NCI-H748 treated with DMSO at 0.1 percent for 48 hours (cell line): ENCODE data around the gene PAM.

ENCODE experiments used
- DNase-seq: peaks from one replicate; lab custom pipeline; 2025; lab: John Stamatoyannopoulos, UW

Gene PAM

DNA sequence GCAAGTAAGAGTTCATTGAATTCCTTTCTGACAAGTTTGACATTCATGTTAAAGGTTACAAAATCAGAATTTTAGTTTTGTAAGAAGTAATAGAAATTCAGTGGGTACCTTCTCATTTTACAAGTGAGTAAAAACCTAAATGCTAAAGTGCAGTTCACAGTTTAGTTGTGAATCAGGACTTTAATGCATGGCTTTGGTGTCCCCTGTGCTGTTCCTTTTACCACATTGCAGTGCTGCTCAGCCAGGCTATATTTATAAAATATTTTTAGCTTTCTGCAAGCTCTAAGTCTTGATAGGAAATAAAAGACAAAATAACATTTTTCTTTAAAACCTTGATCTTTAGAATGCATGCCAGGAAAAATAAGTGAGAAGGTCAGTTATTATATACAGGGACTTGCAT is 26.3 kb downstream of the PAM start:
- no peak for DNase-seq

DNA sequence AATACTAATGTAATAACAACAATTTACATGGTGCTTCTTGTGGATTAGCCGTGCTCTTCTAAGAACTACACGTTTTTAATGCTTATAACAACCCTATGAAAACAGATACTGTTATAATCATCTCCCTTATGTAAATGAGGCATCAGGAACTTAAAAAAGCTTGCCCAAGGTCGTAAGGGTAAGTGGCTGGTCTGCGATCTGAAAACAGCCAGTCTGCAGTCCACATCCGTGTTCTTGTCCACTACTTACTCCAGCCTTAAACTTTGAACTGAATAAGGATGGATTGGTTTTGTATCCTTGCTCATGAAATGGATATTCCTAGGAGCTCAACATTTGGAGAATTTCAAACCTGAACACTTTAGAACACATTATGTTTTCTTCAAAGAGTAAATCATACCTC is 26.7 kb downstream of the PAM start:
- no peak for DNase-seq

DNA sequence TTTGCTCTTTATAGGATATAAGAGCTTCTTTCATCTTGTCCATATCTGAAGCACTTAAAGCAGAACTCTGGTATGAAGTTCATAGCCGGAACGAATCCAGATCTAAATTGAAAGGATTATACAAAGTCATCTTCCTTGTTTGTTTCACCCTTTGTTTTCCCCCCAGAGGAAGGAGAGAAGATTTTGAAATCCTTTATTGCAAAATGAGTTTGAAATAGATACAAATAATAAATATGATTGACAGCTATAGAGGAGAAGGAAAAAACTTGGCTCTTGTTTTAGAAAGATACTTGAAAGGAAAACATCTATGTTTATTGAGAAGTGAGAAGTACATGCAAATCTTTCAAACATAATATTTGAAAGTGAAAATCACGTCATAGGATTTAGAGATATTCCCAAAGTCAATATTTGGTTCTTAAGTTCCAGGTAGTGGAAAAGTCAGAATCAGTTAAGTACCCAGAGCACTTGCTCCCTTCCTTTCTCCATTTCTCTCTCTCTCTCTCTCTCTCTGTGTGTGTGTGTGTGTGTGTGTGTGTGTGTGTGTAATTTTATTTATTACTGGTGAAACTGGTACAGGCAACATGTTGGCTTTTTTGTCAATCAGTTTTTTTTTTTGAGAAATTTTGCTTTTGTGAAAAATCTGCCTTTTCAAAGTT is 27.2 kb downstream of the PAM start:
- no peak for DNase-seq

DNA sequence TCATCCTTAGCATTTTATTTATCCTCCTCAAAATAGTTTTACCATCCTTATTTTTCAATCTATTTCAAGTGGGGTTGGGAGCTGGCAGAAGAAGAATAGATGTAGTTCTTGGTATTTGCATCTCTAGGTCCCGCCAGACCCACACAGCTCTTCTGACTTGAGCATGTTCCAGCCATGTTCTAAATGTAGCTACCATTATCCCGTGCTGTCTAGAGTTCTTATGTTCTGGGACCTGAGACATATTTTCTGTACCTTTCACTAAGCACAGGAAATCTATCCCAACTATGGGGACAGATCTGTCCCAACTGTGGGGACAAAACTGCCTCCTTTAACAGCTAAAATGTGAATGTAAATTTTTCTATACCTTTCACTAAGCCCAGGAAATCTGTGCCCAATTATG is 32.0 kb downstream of the PAM start:
- no peak for DNase-seq

DNA sequence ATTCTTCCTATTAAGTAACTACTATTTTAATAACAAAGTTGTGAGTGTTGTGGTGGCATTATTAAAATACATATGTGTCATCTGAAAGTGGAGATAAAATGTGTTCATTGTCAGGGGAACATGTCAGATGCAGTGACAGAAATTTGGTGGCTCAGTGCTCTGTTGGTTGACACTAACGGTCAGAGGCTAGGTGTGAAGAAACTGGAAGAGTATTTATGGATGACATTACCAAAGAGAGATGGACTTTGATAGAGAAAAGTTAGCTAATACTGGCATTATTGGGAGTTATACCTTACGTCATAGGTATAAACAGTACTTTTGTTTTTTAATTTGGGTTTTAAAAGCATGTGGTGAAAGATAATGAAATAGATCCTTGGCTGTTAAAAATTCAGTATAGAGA is 33.7 kb downstream of the PAM start:
- no peak for DNase-seq

DNA sequence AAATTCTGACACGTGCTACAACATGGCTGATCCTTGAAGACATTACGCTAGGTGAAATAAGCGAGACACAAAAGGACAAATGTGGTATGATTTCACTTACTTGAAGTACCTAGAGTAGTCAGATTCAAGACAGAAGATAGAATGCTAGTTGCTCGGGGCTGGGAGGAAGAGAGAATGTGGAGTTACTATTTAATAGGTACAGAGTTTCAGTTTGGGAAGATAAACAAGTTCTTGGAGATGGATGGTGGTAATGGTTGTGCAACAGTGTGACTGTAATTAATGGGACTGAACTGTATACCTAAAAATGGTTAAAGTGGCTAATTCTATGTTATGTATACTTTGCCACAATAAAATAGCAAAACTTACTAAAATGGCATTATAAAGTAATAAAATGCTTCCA is 34.4 kb downstream of the PAM start:
- no peak for DNase-seq

DNA sequence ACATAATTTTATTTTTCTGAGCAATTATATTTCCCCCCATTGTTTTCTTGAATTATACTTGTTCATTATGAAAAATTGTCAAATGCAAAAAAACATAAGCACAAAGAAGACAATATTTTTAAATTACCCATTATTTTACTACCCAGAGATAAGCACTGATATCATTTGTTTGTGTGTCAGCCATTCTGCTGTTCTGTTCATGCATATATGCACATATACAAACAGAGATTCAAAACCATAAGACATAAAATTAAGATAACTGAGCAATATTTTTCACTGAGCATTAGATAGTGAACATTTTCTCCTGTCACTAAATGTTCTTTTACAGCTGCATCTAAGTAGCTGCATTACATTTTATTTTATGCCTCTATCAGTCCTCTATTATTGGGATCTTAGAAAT is 35.6 kb downstream of the PAM start:
- peak; percentile 42 for DNase-seq

DNA sequence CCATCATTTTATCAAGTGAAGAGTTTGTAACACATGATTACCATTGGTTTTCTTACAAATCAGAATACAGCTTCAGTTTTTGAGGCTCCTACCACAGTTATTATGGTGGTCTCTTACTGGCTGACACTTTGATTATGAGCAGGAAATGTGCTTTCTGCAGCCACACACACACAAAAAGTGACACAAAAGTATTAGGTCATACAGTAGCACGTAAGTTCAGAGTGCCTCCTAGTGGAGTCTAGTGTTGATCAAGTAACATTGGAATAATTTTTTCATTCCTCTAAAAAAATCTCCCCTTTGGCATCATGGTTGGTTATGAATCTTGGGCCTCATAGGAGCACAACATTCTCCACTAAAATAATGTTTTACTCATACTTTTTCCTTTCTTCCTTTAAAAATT is 37.6 kb downstream of the PAM start:
- peak; percentile 67 for DNase-seq

DNA sequence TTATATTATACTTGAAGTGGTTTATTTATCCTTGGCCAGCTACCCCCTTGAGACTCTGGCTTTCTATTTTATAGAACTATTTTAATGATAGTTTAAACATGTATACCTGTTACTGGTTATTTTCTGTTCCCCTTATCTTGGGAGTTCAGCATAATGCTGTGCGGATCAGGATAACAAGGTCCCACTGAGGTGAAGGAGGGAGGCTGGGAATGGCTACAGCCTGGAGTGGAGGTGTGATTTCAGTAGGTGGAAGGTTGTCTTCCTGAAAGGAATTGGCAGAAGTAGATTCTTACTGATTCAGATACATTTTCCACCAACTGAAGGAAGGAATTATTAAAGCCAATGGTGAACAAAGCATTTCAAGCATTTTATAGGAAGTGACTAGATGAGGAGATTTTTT is 38.9 kb downstream of the PAM start:
- peak; percentile 58 for DNase-seq

DNA sequence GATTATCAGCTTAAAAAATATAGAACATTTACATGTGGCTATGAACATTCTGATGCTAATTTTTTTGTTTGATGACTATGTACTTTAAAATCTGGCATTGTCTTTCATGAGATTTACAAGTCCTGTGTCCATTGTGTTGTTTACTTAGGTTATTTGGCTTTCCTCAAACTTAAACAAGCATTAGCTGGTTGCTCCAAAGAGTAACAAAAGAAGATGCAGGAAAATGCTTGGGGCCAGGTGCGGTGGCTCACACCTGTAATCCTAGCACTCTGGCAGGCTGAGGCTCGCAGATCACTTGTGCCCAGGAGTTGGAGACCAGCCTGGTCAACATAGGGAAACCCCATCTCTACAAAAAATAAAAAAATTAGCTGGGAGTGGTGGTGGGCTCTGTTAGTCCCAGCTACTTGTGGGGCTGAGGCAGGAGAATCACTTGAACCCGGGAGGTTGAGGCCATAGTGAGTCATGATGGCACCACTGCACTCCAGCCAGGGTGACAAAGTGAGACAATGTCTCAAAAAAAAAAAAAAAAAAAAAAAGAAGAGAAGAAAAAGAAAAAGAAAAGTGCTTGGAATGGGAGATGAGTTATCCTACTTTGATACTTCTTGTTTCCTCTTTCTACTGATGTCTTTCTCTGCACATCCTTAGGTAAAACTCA is 39.7 kb downstream of the PAM start:
- peak; percentile 90 for DNase-seq

DNA sequence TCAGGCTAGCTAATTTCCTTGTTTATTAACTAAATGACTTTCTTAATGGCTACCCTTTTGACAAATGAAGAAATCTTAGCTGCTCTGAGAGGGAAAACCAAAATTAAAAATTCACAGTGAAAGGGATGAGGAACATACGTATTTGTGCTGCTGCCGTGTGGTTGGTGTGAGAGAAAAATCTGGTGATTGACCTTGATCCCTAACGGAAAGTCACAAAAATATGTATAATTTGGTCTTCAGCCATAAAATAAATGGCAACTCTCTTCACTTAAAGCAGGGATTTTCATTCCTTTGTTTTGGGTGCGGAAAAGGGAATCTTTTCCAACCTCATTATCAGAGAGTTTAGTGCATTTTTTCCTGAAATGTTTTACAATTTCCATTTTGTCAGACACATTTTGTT is 40.4 kb downstream of the PAM start:
- DNase-seq = no peak

DNA sequence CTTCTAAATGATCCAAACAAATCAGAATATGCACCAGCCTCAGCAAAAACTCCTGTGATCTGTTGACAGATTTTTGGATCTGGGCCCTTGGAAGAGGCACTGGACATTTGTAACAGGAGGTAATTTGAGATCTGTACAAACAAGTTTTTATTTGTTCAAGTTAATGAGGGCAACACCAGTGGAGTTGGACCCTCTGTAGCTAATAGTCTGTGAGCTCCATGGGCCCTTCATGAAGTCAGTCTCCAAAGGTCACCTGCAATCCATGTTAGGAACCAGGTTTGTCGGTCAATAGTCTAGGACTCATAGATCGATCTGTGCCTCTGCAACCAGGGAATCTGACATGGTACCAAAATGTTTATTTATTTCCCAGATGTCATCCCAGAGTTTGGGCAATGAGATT is 40.9 kb downstream of the PAM start:
- peak; percentile 97 for DNase-seq

DNA sequence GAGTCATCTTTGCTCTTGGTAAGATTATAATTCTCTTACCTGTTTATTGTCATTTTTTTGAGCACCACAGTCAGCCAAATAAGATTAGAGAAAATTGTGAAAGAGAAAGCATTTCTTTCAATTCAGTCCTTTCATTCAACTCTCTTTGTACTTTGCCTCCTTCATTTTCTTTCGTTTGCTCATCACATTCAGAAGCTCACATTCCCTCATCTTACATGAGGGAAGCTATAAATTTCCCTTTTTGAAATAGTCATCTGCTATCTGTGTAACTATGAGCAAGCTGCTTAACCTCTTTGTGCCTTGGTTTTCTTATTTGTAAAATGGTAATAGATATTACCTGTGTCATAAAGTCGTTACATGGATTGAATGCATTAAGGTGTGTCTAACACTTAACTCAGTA is 41.4 kb downstream of the PAM start:
- peak; percentile 48 for DNase-seq

DNA sequence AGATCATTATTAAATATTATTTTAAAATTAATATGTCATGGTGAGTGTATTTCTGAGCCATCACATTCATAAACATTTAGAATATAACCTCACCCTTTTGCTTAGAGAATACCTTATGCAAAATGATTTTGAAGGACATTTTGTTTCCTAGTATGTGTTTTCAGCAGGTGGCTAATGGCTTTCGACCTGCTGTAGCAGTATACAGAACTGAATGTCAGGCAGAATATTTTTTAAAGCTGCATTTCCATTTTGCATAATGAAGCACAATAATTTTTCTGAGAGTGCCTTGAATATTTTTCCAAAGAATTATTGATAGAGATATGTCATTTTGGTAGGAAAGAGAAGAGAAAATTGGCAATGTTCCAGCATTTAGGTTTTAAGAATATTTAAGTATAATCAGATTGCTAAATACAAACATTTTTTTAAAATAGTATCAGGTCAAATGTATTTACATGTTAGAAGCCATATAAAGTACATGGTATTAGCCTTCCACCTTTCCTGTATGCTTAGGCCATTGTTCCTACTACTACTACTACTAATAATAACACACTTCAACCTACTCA is 42.3 kb downstream of the PAM start:
- DNase-seq = peak; percentile 68

DNA sequence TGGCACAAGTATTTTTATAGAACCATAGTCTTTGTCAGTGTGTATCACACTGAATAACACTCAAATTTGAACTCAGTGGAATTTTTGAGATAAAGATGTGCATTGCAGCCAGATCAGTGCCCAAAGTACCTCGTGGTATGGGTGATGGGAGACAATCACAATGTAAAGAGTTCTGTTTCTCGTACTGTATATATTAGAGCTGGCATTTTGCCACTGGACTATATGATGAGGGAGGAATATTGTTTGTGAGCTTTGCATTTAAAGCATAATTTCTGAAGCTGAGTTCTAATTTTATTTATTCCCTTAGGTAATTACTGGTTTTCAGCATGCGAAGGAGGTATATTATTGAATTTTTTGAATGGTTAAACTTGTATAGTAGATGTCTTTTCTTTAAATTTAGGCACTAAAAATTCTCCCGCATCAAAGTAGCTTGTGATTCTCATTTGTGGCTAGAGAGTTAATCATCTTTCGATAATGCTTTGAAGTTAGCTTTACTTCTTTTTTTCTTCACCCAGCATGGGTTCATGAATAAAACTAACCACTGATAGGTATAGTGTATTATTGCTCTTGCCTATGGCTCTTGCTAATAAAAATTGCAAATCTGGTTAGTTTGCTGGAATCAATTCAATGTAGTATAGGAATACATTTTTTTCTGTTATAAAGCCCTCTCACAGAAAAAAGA is 43.1 kb downstream of the PAM start:
- DNase-seq = peak; percentile 84

DNA sequence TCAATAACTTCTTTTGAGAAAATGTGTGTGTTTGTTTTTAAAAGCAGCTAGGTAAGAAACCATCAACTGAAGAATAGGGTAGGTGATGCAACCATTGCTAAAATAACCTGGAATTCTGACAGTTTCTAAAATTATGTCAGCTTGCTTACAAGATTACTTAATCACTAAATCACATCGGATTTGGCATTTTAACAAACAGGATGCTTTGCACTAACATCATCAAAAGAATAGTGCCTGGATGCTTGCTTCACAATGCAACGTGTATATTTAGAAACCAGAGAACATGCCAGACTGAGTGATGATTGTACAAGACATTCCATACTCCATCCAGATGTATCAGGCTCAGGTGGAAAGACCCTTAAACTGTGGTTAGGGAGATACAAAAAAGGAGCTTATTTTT is 43.9 kb downstream of the PAM start:
- DNase-seq = peak; percentile 30

DNA sequence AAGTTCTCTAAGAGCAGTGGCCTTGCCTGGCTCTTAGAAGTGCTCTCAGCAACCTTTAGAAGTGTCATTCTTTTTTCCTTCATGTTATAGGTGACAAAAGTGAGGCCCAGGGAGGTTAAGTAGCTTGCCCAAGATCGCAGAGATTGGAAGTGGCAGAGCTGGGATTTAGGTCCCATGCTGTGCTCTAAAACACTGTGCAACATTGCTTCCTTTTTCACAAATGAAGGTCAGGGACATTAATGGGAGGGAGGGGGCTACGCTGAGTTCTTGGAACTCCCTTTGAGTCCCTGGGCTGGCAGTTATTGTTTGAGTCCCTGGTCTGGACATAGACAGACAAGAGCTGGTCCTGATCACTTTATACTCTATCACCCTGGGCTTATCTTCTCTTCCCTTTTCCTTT is 45.3 kb downstream of the PAM start:
- no peak for DNase-seq

DNA sequence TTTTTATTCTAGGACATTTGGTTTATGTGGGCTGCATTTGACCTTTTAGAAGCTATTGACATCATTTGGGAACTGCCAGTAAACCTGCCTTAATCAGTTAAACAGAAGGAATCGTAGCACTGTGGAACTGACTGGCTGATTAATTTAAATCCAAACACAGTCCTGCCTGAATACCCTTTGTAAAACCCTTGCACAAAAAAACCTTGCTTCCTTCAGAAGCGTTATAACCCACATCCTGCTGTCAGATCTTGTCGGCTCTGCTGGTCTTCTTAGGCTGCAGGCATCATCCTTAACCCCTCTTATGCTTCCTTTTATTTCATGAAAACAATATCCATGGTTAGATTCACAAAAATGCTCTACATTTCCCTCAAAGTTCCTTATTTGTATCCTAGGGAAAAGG is 46.3 kb downstream of the PAM start:
- no peak for DNase-seq

DNA sequence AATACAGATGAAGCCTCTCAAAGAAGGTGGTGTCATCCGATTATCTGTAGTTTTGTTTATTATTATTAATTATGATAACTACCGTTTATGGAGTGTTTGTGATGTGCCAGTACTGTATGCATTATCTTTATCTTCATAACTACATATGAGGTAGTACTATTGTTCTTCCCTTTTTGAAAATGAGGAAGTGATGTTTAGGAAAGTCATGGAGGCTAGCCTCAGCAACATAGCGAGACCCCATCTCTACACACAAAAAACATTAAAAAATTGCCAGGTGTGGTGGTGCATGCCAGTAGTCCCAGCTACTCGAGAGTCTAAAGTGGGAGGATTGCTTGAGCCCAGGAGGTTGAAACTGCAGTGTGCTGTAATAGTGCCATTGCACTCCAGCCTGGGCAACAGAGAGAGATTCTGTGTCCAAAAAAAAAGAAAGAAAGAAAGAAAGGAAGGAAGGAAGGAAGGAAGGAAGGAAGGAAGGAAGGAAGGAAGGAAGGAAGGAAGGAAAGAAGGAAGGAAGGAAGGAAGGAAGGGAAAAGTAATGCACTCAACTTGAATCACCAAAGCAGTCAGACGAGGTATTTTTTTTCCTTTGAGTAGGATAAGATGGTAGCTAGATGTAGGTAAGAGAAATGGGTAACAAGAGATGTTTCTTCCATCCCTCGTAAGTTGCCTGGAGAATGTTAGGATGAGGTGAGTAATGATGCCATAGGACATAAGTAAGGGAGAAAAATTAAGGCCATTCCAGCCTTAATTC is 47.8 kb downstream of the PAM start:
- DNase-seq = no peak

DNA sequence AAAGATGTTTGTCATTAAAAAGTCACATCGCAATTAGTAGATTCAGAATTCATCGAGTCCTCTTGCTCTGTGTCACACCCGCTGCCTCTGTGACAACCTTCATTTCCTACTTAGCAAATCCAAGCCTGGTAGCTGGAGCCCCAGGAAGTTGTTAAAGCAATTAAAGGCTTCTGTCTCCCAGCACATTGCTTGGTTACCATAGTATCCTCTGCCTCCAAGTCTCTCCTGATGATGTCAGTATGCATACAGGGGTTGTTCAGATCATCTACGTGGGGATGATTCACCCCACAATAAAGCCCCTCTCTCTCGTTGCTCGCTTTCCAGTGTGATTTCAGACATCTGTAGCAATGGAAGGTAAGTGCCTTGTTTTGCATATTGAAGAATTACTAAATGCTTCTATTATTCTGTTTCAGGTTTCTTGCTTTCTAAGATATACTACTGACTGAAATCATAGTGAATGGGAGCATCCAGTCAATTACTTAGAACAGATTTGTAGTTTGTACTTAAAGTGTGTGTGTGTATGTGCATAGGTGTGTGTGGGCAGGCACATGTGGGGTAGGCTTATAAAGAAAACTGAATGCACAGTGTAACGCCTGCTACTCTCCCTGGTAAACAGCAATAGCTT is 52.9 kb downstream of the PAM start:
- DNase-seq = peak; percentile 98

DNA sequence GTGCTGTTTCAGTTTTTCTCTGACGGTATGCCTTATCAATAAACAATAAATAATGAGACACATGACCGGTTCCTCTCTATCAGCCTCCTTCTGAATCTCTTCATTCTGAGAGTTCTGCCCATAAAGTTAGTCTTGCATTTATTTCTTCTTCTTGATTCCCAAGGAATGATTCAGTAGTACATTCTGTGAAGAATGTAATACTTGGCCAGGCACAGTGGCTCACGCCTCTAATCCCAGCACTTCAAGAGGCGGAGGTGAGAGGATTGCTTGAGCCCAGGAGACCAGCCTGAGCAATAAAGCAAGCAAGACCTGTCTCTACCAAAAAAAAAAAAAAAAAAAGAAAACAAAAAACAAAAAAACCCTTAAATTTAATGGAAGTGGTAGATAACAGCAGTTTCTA is 53.9 kb downstream of the PAM start:
- DNase-seq = no peak

DNA sequence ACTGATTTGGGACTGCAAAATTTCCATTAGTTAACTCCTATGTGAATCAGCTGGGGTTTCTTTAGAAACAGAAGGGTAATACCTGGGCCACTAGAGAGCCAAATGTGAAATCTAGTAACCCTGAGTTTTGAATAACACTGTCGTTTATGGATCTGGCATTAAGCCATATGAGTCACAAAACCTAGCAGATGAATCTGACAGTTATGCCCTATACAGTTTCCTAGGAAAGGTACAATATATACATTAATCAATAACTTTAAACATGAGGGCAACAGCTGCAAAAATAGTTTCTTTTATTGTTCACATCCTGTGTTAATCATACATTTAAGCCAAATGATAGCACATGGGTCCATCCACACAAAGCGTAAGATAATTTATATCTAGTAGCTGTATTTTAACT is 56.9 kb downstream of the PAM start:
- peak; percentile 80 for DNase-seq
